Ovary (tissue), 9 donors: ENCODE data around the gene ZNF81. TPM values are rescaled to one million over a fixed set of nuclear protein-coding genes. Genes with fewer than 3 reads are reported as not detected.

Source experiments
- DNase-seq, 5 donors: peaks; one replicate each; pipeline ENCODE4 v3.0.0-alpha.2; 2019 to 2020
- H3K27ac ChIP-seq, 2 donors: fragments of 200-600 bp; one replicate each; pipeline versions ENCODE4 v1.5.1 to v1.8.0; 2019 to 2022
- H3K27me3 ChIP-seq: fragments of 200-600 bp; one replicate; pipeline ENCODE4 v1.8.0; 2022
- H3K36me3 ChIP-seq: fragments of 200-600 bp; sonication (generic); one replicate; pipeline ENCODE4 v1.5.1; 2019
- H3K4me1 ChIP-seq: one replicate; pipeline ENCODE4 v1.8.1; 2013; ENCODE audit warnings: mild to moderate bottlenecking, moderate library complexity; ENCODE audit not compliant: insufficient read depth
- H3K4me3 ChIP-seq: fragments of 200-600 bp; sonication (generic); one replicate; pipeline ENCODE4 v1.5.1; 2017
- H3K9me3 ChIP-seq, 2 donors: fragments of 200-600 bp in 1 of 2; sonication (generic) in 1 of 2; one replicate each; pipeline versions ENCODE4 v1.5.1 to v1.8.1; 2013 to 2019; ENCODE audit warnings: mild to moderate bottlenecking in 1 of 2, moderate library complexity in 1 of 2
- EP300 ChIP-seq: sonication (generic); formaldehyde crosslinking; IDR thresholded peaks from one replicate; pipeline ENCODE4 v1.6.1; 2017; ENCODE audit warnings: antibody characterized with exemption
- POLR2A ChIP-seq: fragments of 450-650 bp; IDR thresholded peaks from one replicate; pipeline ENCODE4 v1.6.1; 2017; ENCODE audit warnings: antibody characterized with exemption, mild to moderate bottlenecking, moderate library complexity
- WGBS, 3 donors: extraction: QIAGEN DNeasy Blood & Tissue Kit in 1 of 3; methylation state at CpG; one replicate each; pipeline versions ENCODE4 v1.1.5 to v1.1.7; 2013 to 2017; 5-methylcytosine and 5-hydroxymethylcytosine counted together
- intact Hi-C, 4 donors: fragments of 100-400 bp; cut with DNase I; formaldehyde crosslinking; loops; one replicate each; pipeline versions ENCODE4 v1.11.0 to v1.15.1; 2022 to 2023
- polyA plus RNA-seq, 2 donors: library from polyadenylated mRNA; stranded (reverse); fragments of 200-250 nt in 1 of 2; fragments of 350-450 nt in 1 of 2; fragmentation: Illumina TruSeq in 1 of 2; extraction: RNeasy Lipid Tissue Mini Kit (QIAGEN cat#74804) in 1 of 2; gene quantifications; one replicate each; pipeline ENCODE4 v1.2.3, GENCODE V29; 2013 to 2014
- total RNA-seq, 7 donors: library from RNA; depleted of rRNA in 2 of 7; stranded (reverse); fragments of >200 nt in 2 of 7; fragmentation: NEBNext Ultra II Directional in 3 of 7; extraction: Animal tissue kit (Norgen Biotek cat#: 25700) in 3 of 7; gene quantifications; one replicate each; pipeline versions ENCODE4 v1.1.0 to v1.2.4, GENCODE V29; 2016 to 2023
- TF ChIP-seq, protein P1 (sequence below), 3 donors: fragments of 450-650 bp in 2 of 3; fragments of 200-600 bp in 1 of 3; IDR thresholded peaks; one replicate each; pipeline versions ENCODE4 v1.5.1 to v1.8.0; 2016 to 2022; ENCODE audit warnings: antibody characterized with exemption in 3 of 3, mild to moderate bottlenecking in 1 of 3
- donor health status: DM: no; HTN: no; CAD: no; lungs with moderate emphysema.
- donor health status: DM: no; HTN: no; CAD: no.
- donor health status: Bipolar disorder and iron deficiency.
- donor health status: DM: yes; HTN: yes; CAD: no.
- donor health status: DM: no; HTN: no; CAD: no.
- donor health status: DM: yes; HTN: yes; CAD: no.

The ZNF81 gene
- total and polyA plus RNA-seq, 9 donors: 1.5 to 13.9 (median 7.6) TPM

DNA sequence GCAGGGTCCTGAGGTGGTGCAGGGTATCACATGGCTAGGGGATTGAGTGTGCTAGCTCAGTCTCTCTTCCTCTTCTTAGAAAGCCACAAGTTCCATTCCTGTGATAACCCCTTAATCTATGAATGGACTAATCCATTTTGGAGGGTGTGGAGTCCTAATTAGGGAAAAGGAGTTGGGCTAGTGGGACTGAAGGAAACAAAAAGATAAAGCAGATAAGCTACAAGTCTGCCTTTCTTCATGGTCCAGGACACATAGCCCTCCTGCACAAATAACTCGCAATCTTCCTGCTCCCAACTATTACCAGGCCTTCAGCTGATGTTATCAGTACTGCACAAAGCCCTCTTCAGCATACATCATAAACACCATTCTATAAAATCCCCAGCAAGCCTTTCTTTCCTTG, 44.2 kb downstream of the ZNF81 start:
- WGBS, 3 donors: 66 to 74% (median 71%) methylated on average over 1 of the region's 1 CpG

DNA sequence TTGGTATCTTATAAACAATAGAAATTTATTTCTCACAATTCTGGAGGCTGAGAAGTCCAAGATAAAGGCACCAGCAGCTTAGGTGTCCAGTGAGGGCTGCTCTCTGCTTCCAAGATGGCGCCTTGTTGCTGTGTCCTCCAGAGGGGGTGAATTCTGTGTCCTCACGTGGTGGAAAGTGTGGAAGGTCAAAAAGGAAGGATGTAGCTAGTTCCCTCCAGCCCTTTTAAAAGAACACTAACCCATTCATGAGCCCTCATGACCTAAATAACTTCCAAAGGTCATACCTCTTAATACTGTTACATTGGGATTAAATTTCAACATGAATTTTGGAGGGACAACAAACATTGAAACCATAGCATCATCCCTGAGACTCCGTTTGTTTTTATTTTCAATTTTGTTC, 48.8 kb downstream of the ZNF81 start:
- intact Hi-C loops: no loop called here

More for the DNA sequence above, 44.2 kb downstream of the ZNF81 start:
- no peaks in the 10 kb centered on the region for H3K4me1 ChIP-seq
- no peak overlapping the region for H3K27ac ChIP-seq
- H3K27me3 ChIP-seq: no peaks in the 10 kb centered on the region
- intact Hi-C loops: no loop called here
- no peaks in the 10 kb centered on the region for H3K36me3 ChIP-seq
- peaks cover 0 to 10% of the 10 kb centered on the region in 2 donors for H3K9me3 ChIP-seq
- no peak for DNase-seq
- no peak overlapping the region for H3K4me3 ChIP-seq
- TF ChIP-seq POLR2A: no peak
- no peak for TF ChIP-seq EP300
- TF ChIP-seq, protein P1, sequence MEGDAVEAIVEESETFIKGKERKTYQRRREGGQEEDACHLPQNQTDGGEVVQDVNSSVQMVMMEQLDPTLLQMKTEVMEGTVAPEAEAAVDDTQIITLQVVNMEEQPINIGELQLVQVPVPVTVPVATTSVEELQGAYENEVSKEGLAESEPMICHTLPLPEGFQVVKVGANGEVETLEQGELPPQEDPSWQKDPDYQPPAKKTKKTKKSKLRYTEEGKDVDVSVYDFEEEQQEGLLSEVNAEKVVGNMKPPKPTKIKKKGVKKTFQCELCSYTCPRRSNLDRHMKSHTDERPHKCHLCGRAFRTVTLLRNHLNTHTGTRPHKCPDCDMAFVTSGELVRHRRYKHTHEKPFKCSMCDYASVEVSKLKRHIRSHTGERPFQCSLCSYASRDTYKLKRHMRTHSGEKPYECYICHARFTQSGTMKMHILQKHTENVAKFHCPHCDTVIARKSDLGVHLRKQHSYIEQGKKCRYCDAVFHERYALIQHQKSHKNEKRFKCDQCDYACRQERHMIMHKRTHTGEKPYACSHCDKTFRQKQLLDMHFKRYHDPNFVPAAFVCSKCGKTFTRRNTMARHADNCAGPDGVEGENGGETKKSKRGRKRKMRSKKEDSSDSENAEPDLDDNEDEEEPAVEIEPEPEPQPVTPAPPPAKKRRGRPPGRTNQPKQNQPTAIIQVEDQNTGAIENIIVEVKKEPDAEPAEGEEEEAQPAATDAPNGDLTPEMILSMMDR (IDR thresholded peaks at IDR 0.05): no peak

DNA sequence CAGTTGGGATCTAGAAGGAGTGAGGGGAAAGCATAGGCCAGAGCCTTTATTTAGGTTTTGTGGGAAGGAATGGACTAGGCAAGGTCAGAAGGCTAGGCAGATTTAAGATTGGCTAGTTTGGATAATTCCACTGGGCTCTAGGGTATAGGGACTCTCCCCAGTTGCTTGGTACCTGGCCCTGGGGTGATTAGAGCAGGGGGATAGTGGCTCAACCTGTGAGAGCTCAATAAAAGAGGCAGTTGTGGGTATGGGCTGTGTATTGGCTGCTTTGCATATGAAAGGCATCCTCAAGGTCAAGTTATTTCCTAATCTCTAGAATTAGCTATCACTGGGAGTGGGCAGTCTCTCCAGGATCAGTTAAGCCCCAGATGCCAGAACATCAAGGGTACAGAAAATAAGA, 61.3 kb downstream of the ZNF81 start:
- no peaks in the 10 kb centered on the region for H3K4me1 ChIP-seq
- no peaks in the 10 kb centered on the region for H3K36me3 ChIP-seq
- no peak overlapping the region for H3K4me3 ChIP-seq
- H3K9me3 ChIP-seq: no peaks in the 10 kb centered on the region
- H3K27me3 ChIP-seq: no peaks in the 10 kb centered on the region
- no peak for TF ChIP-seq EP300
- TF ChIP-seq, protein P1 (IDR thresholded peaks at IDR 0.05): no peak
- TF ChIP-seq POLR2A: no peak
- no peak for DNase-seq
- H3K27ac ChIP-seq: no peak overlapping the region
- intact Hi-C loops: no loop called here

More for the DNA sequence above, 48.8 kb downstream of the ZNF81 start:
- DNase-seq: no peak
- H3K36me3 ChIP-seq: no peaks in the 10 kb centered on the region
- TF ChIP-seq EP300: no peak
- TF ChIP-seq, protein P1 (IDR thresholded peaks at IDR 0.05): no peak
- TF ChIP-seq POLR2A: no peak
- 56 to 66% (median 58%) methylated on average over 3 of the region's 3 CpGs for WGBS, 3 donors
- no peak overlapping the region for H3K27ac ChIP-seq
- H3K27me3 ChIP-seq: no peaks in the 10 kb centered on the region
- H3K4me3 ChIP-seq: no peak overlapping the region
- H3K4me1 ChIP-seq: no peaks in the 10 kb centered on the region
- H3K9me3 ChIP-seq: peaks cover 0 to 5% of the 10 kb centered on the region in 2 donors

DNA sequence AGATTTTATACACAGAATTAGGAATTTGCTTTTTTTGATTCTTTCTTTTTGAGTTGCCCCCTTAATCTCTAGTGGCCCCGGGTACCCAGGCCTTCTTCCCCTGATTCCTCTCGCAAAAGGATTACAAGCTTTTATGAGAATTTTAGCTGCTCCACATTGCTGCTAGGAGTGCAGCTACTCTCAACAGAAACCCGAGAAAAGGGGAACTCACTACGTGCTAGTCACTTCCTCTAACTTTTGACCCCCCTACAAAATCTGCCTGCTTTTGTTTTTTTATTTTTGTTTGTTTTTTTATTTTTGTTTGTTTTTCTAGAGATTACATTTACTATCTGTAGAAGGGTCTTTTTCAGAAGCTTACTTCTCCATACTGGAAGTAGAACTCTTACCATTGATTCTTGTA, 64.1 kb downstream of the ZNF81 start:
- TF ChIP-seq EP300: no peak
- no peak for TF ChIP-seq POLR2A
- TF ChIP-seq, protein P1 (IDR thresholded peaks at IDR 0.05): no peak
- 51 to 68% (median 59%) methylated on average over 4 of the region's 4 CpGs for WGBS, 3 donors

DNA sequence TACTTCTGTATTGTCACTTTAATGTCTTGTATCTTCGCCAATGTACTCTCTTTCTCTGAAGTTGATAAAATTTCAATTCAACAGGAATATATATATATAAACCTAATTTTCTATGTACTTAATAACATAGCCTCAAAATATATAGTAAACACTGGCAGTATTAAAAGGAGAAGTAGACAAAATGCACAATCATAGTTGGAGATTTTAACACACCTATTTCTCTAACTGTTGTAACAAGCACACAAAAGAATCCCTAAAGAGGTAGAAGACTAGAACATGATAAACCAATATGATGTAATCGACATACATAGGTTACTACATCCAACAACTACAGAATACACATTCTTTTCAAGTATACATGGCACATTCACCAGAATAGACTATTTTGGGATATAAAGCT, 65.5 kb downstream of the ZNF81 start:
- Histone ChIP-seq H3K36me3 (no peaks in the 10 kb centered on the region), H3K4me1 (no peaks in the 10 kb centered on the region), H3K27me3 (no peaks in the 10 kb centered on the region), H3K4me3 (no peak overlapping the region), H3K9me3 (no peaks in the 10 kb centered on the region), H3K27ac (no peak overlapping the region)
- TF ChIP-seq EP300: no peak
- no peak for TF ChIP-seq POLR2A
- TF ChIP-seq, protein P1 (IDR thresholded peaks at IDR 0.05): no peak
- WGBS, 3 donors: 75 to 84% (median 83%) methylated on average over 2 of the region's 2 CpGs
- intact Hi-C loops: no loop called here
- DNase-seq: no peak

More for the DNA sequence above, 64.1 kb downstream of the ZNF81 start:
- Histone ChIP-seq H3K9me3 (no peaks in the 10 kb centered on the region), H3K27ac (no peak overlapping the region), H3K4me3 (no peak overlapping the region), H3K36me3 (no peaks in the 10 kb centered on the region), H3K27me3 (no peaks in the 10 kb centered on the region), H3K4me1 (no peaks in the 10 kb centered on the region)
- intact Hi-C loops: no loop called here
- no peak for DNase-seq
